NT2/D1 (cell line): ENCODE results near the gene SCAPER.

Experiments used
- SUZ12 ChIP-seq: IDR thresholded peaks from 2 replicates; pipeline ENCODE4 v1.6.1; 2011; ENCODE audit not compliant: insufficient read length, insufficient read depth; ENCODE audit errors: extremely low read depth
- YY1 ChIP-seq: IDR thresholded peaks from 2 replicates; pipeline ENCODE4 v1.6.1; 2011; ENCODE audit not compliant: insufficient read length, insufficient read depth
- ZNF274 ChIP-seq: IDR thresholded peaks from 2 replicates; pipeline ENCODE4 v1.6.1; 2011; ENCODE audit warnings: mild to moderate bottlenecking, low read depth, low read length

GRCh38 chr15:76941636-76942035 is 36.5 kb upstream of the SCAPER start:
- no peak for TF ChIP-seq YY1
- TF ChIP-seq ZNF274: no peak
- no peak for TF ChIP-seq SUZ12
